CD14-positive monocyte (primary cell): ENCODE measurements around the gene URI1. TPM values are rescaled to one million over a fixed set of nuclear protein-coding genes. Genes with fewer than 3 reads are reported as not detected.

Experiments used
- DNase-seq, 3 donors: peaks; one replicate each; pipeline ENCODE4 v3.0.0-alpha.2; 2011 to 2022
- H2AFZ ChIP-seq: 2 replicates; pipeline ENCODE4 v1.6.0; 2012; ENCODE audit warnings: mild to moderate bottlenecking, low read depth, low read length, inconsistent platforms; ENCODE audit not compliant: insufficient read depth, poor library complexity, severe bottlenecking
- H3K27ac ChIP-seq, 2 donors: 1 replicate in 1 of 2; 2 replicates in 1 of 2; pipeline ENCODE4 v1.5.1; 2012 to 2013; ENCODE audit warnings: low read length in 2 of 2, control low read depth in 1 of 2, inconsistent platforms in 1 of 2, low read depth in 1 of 2, mild to moderate bottlenecking in 1 of 2
- H3K27me3 ChIP-seq, 2 donors: one replicate each; pipeline versions ENCODE4 v1.6.0 to v1.6.1; 2011 to 2013; ENCODE audit warnings: low read length in 2 of 2; ENCODE audit not compliant: control insufficient read depth in 2 of 2, insufficient read depth in 2 of 2
- H3K36me3 ChIP-seq, 2 donors: replicated peaks in 1 of 2; 1 replicate in 1 of 2; 2 replicates in 1 of 2; pipeline versions ENCODE4 v1.5.1 to v1.6.1; 2012 to 2013; ENCODE audit warnings: low read length in 2 of 2, control low read depth in 1 of 2, inconsistent platforms in 1 of 2, mild to moderate bottlenecking in 1 of 2; ENCODE audit not compliant: insufficient read depth in 2 of 2, control insufficient read depth in 1 of 2
- H3K4me1 ChIP-seq, 2 donors: 1 replicate in 1 of 2; 2 replicates in 1 of 2; pipeline versions ENCODE4 v1.5.1 to v1.6.1; 2012 to 2013; ENCODE audit warnings: low read length in 2 of 2, control low read depth in 1 of 2, inconsistent platforms in 1 of 2, mild to moderate bottlenecking in 1 of 2, moderate library complexity in 1 of 2; ENCODE audit not compliant: insufficient read depth in 2 of 2, control insufficient read depth in 1 of 2
- H3K4me2 ChIP-seq: replicated peaks from 2 replicates; pipeline ENCODE3; 2012; ENCODE audit warnings: low read length, moderate library complexity, mild to moderate bottlenecking; ENCODE audit not compliant: poor library complexity, severe bottlenecking; ENCODE audit errors: extremely low read depth
- H3K4me3 ChIP-seq, 3 experiments: fragments of 200-600 bp in 1 of 3; sonication (generic) in 1 of 3; replicated peaks in 1 of 3; 1 replicate in 2 of 3; 2 replicates in 1 of 3; pipeline ENCODE4 v1.5.1; 2011 to 2013; ENCODE audit warnings: low read length in 3 of 3, mild to moderate bottlenecking in 3 of 3, control low read depth in 2 of 3, low read depth in 2 of 3, inconsistent platforms in 1 of 3, moderate library complexity in 1 of 3
- H3K79me2 ChIP-seq: 2 replicates; pipeline ENCODE4 v1.6.0; 2012; ENCODE audit warnings: mild to moderate bottlenecking, control low read depth, inconsistent platforms, low read length, moderate library complexity; ENCODE audit not compliant: insufficient read depth
- H3K9ac ChIP-seq: 2 replicates; pipeline ENCODE4 v1.6.0; 2017; ENCODE audit warnings: low read length, mild to moderate bottlenecking; ENCODE audit not compliant: insufficient read depth, poor library complexity, severe bottlenecking
- H3K9me3 ChIP-seq, 2 donors: replicated peaks in 1 of 2; 1 replicate in 1 of 2; 2 replicates in 1 of 2; pipeline versions ENCODE4 v1.5.1 to v1.6.1; 2012 to 2013; ENCODE audit warnings: low read length in 2 of 2, control low read depth in 1 of 2; ENCODE audit not compliant: control insufficient read depth in 1 of 2, insufficient read depth in 1 of 2
- H4K20me1 ChIP-seq: 2 replicates; pipeline ENCODE4 v1.6.0; 2012; ENCODE audit warnings: mild to moderate bottlenecking, low read length, control low read depth, moderate library complexity; ENCODE audit not compliant: insufficient read depth
- H3K27ac Mint-ChIP-seq, 7 donors: one replicate each; pipeline ENCODE4 v1.8.0; 2020; ENCODE audit warnings: mild to moderate bottlenecking in 7 of 7, mixed read lengths in 7 of 7, moderate library complexity in 6 of 7, inconsistent platforms in 2 of 7
- H3K27me3 Mint-ChIP-seq, 3 donors: one replicate each; pipeline ENCODE4 v1.8.0; 2021 to 2022; ENCODE audit warnings: low read depth in 3 of 3, mild to moderate bottlenecking in 3 of 3, mixed read lengths in 3 of 3, moderate library complexity in 3 of 3, inconsistent platforms in 1 of 3
- H3K36me3 Mint-ChIP-seq, 2 donors: one replicate each; pipeline ENCODE4 v1.8.0; 2020; ENCODE audit warnings: mixed read lengths in 2 of 2, inconsistent platforms in 1 of 2, mild to moderate bottlenecking in 1 of 2
- H3K4me1 Mint-ChIP-seq: one replicate; pipeline ENCODE4 v1.8.0; 2020; ENCODE audit warnings: mild to moderate bottlenecking, mixed read lengths
- H3K4me3 Mint-ChIP-seq, 2 donors: one replicate each; pipeline ENCODE4 v1.8.0; 2020; ENCODE audit warnings: mild to moderate bottlenecking in 2 of 2, mixed read lengths in 2 of 2, moderate library complexity in 1 of 2
- H3K9me3 Mint-ChIP-seq, 7 donors: one replicate each; pipeline ENCODE4 v1.8.0; 2020 to 2022; ENCODE audit warnings: mixed read lengths in 7 of 7, mild to moderate bottlenecking in 6 of 7, moderate library complexity in 6 of 7, inconsistent platforms in 2 of 7
- CTCF ChIP-seq: fragments of 200-600 bp; IDR thresholded peaks from one replicate; pipeline ENCODE4 v1.8.0; 2022; ENCODE audit warnings: antibody characterized with exemption, mild to moderate bottlenecking
- WGBS: methylation state at CpG from one replicate; pipeline ENCODE4 v1.1.5; 2013; ENCODE audit warnings: missing lambda C conversion rate; ENCODE audit not compliant: insufficient coverage; 5-methylcytosine and 5-hydroxymethylcytosine counted together
- intact Hi-C, 2 donors: fragments of 100-400 bp; cut with micrococcal nuclease; formaldehyde crosslinking; loops; one replicate each; pipeline versions ENCODE4 v1.15.0 to v1.15.1; 2023
- polyA plus RNA-seq, 3 donors: library from polyadenylated mRNA; depleted of rRNA in 1 of 3; unstranded in 2 of 3; stranded (reverse) in 1 of 3; fragments of 300-500 nt in 2 of 3; fragments of >200 nt in 1 of 3; fragmentation: Illumina TruSeq in 2 of 3; gene quantifications; 1 replicate in 2 of 3; 2 replicates in 1 of 3; pipeline ENCODE4 v1.2.3, GENCODE V29; 2012 to 2021

The URI1 gene
- polyA plus RNA-seq, 3 donors: 5.3 to 19.3 (median 9.7) TPM

DNA sequence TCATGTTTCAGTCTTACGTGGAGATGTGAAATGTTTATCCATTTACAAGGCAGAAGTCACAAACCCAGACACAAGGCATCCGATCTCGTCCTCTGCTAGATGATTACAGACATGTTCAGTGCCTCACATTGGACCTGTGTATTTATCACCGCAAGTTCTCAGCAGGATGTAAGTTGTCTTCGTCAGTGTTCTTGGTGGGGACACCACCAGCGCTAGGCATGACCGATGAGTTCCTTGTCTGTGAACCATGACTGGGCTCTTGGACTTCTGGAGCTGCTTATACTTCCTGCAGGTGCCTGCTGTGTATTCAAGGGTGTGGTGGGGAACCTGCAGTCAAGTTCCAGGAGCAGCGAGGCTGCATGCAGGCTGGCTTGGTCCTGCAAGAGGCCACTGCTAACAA lies 105.4 kb downstream of the URI1 start:
- H3K4me1 Mint-ChIP-seq: peaks cover 11% of the 10 kb centered on the region
- H3K27ac Mint-ChIP-seq: no peak overlapping the region

DNA sequence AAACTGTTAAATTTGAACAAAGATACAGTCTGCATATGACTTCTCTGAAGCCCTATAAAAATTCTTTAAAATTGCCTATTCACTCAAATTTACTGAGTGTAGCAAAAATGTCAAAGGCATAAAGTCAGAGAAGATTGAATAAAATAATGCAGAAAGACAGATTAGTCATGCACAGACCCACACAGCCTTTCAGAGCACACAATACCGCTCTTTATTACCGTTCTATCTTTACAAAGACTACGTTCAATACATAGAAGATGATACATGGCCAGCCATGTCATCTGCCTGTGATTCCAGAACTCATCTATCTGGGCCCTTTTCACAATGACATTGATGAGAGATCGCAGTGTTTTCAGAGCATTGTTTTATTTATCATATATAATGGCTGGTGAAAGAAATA lies 107.2 kb downstream of the URI1 start:
- Mint-ChIP-seq H3K9me3 (peaks cover 0 to 2% (median 0%) of the 10 kb centered on the region in 7 donors), H3K4me3 (no peak overlapping the region), H3K36me3 (peaks cover 0 to 1% of the 10 kb centered on the region in 2 donors), H3K27me3 (peaks cover 0 to 2% (median 2%) of the 10 kb centered on the region in 3 donors), H3K4me1 (peaks cover 11% of the 10 kb centered on the region), H3K27ac (no peak overlapping the region)
- Histone ChIP-seq H4K20me1 (no peaks in the 10 kb centered on the region), H2AFZ (no peak overlapping the region), H3K9ac (no peak overlapping the region), H3K4me3 (no peak overlapping the region), H3K36me3 (no peaks in the 10 kb centered on the region), H3K27me3 (no peaks in the 10 kb centered on the region), H3K27ac (no peak overlapping the region), H3K79me2 (no peaks in the 10 kb centered on the region), H3K4me1 (no peaks in the 10 kb centered on the region), H3K9me3 (no peaks in the 10 kb centered on the region), H3K4me2 (no peak overlapping the region)
- 100% methylated on average over 4 of the region's 4 CpGs for WGBS
- TF ChIP-seq CTCF: no peak
- no peak for DNase-seq
- intact Hi-C loops: no loop called here

More for the DNA sequence above, 105.4 kb downstream of the URI1 start:
- no peak for DNase-seq
- TF ChIP-seq CTCF: no peak
- Mint-ChIP-seq H3K4me3 (no peak overlapping the region), H3K9me3 (peaks cover 0 to 1% (median 0%) of the 10 kb centered on the region in 7 donors), H3K27me3 (peaks cover 0 to 2% (median 2%) of the 10 kb centered on the region in 3 donors), H3K36me3 (peaks cover 0 to 1% of the 10 kb centered on the region in 2 donors)
- Histone ChIP-seq H2AFZ (no peak overlapping the region), H3K9me3 (no peaks in the 10 kb centered on the region), H3K79me2 (no peaks in the 10 kb centered on the region), H3K36me3 (no peaks in the 10 kb centered on the region), H3K9ac (no peak overlapping the region), H3K27ac (no peak overlapping the region), H3K4me3 (no peak overlapping the region), H3K27me3 (no peaks in the 10 kb centered on the region), H4K20me1 (no peaks in the 10 kb centered on the region), H3K4me1 (no peaks in the 10 kb centered on the region), H3K4me2 (no peak overlapping the region)
- intact Hi-C loops: no loop called here
- 93% methylated on average over 8 of the region's 8 CpGs for WGBS
